Omental fat pad (tissue), 4 donors: ENCODE results near the gene CNTRL. TPM values are rescaled to one million over a fixed set of nuclear protein-coding genes. Genes with fewer than 3 reads are reported as not detected.

Source experiments
- ATAC-seq: fragments of 150-250 bp; one replicate; pipeline ENCODE4 v1.9.1; 2016; ENCODE audit warnings: mild to moderate bottlenecking, moderate library complexity; ENCODE audit not compliant: low FRiP score
- DNase-seq: peaks from one replicate; pipeline ENCODE4 v3.0.0-alpha.2; 2019; ENCODE audit warnings: low spot score
- CTCF ChIP-seq, 3 donors: fragments of 450-650 bp; IDR thresholded peaks; one replicate each; pipeline ENCODE4 v1.5.1; 2016 to 2017; ENCODE audit warnings: antibody characterized with exemption in 3 of 3, mild to moderate bottlenecking in 3 of 3, moderate library complexity in 2 of 3
- total RNA-seq, 4 donors: library from RNA; depleted of rRNA; stranded (reverse); fragments of >200 nt; gene quantifications; one replicate each; pipeline ENCODE4 v1.1.0, GENCODE V29; 2016

CNTRL gene
- total RNA-seq, 4 donors from 2014 or later = 16.6 to 24.7 (median 17.8) TPM

GRCh38 chr9:121038804-121039203 lies 36.0 kb upstream of the CNTRL start:
- no peak for TF ChIP-seq CTCF (IDR thresholded peaks at IDR 0.05)
- DNase-seq = no peak
- no peak for ATAC-seq

- no peak for TF ChIP-seq CTCF (IDR thresholded peaks at IDR 0.05)
- DNase-seq (no peak), ATAC-seq (no peak)
Observed at GRCh38 chr9:121048175-121048574, 26.6 kb upstream of the CNTRL start.

GRCh38 chr9:121048618-121049017 lies 26.1 kb upstream of the CNTRL start:
- no peak for TF ChIP-seq CTCF (IDR thresholded peaks at IDR 0.05)
- no peak for ATAC-seq
- no peak for DNase-seq

- TF ChIP-seq CTCF (IDR thresholded peaks at IDR 0.05) = no peak
- no peak for ATAC-seq
Observed at GRCh38 chr9:121050128-121050988, 24.4 kb upstream of the CNTRL start, which contains the start of gene C5. C5 (minus strand) TSS chr9:121050275; CDS start chr9:121050246, 29 bp downstream.

GRCh38 chr9:121053544-121053943 lies 21.2 kb upstream of the CNTRL start:
- no peak for TF ChIP-seq CTCF (IDR thresholded peaks at IDR 0.05)
- ATAC-seq (no peak), DNase-seq (no peak)

More at GRCh38 chr9:121050128-121050988, 24.4 kb upstream of the CNTRL start, which contains the start of gene C5:
- no peak for DNase-seq

- ATAC-seq = no peak
- no peak for TF ChIP-seq CTCF (IDR thresholded peaks at IDR 0.05)
Observed at GRCh38 chr9:121055642-121056143, 19.1 kb upstream of the CNTRL start.

GRCh38 chr9:121057821-121058220 lies 16.9 kb upstream of the CNTRL start:
- TF ChIP-seq CTCF (IDR thresholded peaks at IDR 0.05) = no peak
- ATAC-seq (no peak), DNase-seq (no peak)

More at GRCh38 chr9:121055642-121056143, 19.1 kb upstream of the CNTRL start:
- DNase-seq = no peak
